Measurements from ENCODE around the gene GTF2IRD1. TPM values are rescaled to one million over a fixed set of nuclear protein-coding genes. Genes with fewer than 3 reads are reported as not detected.
"Not testable (repeated sequence)": the region's sequence is repeated elsewhere in the genome, so short reads cannot be mapped to it uniquely, and the experiment has no call there.

The GTF2IRD1 gene
- total RNA-seq, 1 donor from 2014 or later = 29.2 TPM

DNA sequence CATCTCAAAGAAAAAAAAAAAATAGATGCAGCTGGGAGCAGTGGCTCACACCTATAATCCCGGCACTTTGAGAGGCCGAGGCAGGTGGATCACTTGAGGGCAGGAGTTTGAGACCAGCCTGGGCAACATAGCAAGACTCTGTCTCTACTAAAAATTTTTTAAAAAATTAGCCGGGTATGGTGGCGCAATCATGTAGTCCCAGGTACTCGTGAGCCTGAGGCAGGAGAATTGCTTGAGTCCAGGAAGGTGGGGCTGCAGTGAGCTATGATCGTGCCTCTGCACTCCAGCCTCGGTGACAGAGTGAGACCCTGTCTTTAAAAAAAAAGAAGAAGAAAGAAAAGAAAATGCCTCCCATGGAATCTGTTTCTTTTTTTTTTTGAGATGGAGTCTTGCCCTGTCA is 31.9 kb downstream of the GTF2IRD1 start:
- no peak for DNase-seq (ENCODE audit: low read depth)

DNA sequence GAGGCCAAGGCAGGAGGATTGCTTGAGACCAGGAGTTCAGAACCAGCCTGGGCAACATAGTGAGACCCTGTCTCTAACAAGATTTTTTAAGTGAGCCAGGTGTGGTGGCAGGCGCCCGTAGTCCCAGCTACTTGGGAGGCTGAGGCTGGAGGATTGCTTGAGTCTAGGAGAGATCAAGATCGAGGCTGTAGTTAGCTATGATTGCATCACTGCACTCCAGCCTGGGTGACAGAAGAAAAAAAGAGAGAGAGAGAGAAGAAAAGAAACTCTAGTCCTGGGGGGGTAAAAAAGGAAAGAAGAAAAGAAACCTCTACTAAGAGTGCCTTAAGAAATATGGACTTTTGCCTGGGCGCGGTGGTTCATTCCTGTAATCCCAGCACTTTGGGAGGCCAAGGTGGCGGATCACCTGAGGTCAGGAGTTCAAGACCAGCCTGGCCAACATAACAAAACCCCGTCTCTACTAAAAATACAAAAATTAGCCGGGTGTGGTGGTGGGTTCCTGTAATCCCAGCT is 34.9 kb downstream of the GTF2IRD1 start:
- DNase-seq (ENCODE audit: low read depth) = not testable (repeated sequence)

GRCh38 chr7:74489997-74490945 is 36.6 kb downstream of the GTF2IRD1 start:
- no peak for DNase-seq (ENCODE audit: low read depth)

DNA sequence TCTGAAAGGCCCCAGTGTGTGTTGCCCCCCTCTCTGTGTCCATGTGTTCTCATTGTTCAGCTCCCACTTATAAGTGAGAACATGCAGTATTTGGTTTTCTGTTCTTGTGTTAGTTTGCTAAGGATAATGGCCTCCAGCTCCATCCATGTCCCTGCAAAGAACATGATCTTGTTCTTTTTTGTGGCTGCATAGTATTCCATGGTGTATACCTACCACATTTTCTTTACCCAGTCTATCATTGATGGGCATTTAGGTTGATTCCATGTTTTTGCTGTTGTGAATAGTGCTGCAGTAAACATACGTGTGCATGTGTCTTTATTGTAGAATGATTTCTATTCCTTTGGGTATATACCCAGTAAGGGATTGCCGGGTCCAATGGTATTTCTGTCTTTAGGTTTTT is 37.8 kb downstream of the GTF2IRD1 start:
- DNase-seq (ENCODE audit: low read depth) = not testable (repeated sequence)

- DNase-seq (ENCODE audit: low read depth) = no peak
Observed at GRCh38 chr7:74493295-74493694, 39.6 kb downstream of the GTF2IRD1 start.

- DNase-seq (ENCODE audit: low read depth) = no peak
Observed at GRCh38 chr7:74494076-74494548, 40.4 kb downstream of the GTF2IRD1 start.

GRCh38 chr7:74495112-74496086 is 41.7 kb downstream of the GTF2IRD1 start:
- no peak for DNase-seq (ENCODE audit: low read depth)

DNA sequence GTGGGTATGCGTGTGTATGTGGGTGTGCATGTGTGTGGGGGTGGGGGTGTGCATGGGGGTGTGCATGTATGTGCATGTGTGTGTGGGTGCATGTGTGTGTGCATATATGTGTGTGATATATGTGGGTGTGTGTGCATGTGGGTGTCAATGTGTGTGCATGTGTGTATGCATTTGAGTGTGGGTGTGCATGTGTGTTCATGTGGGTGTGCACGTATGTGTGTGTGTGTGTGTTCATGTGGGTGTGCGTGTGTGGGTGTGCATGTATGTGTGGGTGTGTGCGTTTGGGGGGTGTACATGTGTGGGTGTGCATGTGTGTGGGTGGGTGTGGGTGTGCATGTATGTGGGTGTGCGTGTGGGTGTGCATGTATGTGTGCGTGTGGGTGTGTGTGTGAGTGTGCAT is 42.6 kb downstream of the GTF2IRD1 start:
- no peak for DNase-seq (ENCODE audit: low read depth)

GRCh38 chr7:74496773-74497172 is 43.1 kb downstream of the GTF2IRD1 start:
- DNase-seq (ENCODE audit: low read depth) = not testable (repeated sequence)

DNA sequence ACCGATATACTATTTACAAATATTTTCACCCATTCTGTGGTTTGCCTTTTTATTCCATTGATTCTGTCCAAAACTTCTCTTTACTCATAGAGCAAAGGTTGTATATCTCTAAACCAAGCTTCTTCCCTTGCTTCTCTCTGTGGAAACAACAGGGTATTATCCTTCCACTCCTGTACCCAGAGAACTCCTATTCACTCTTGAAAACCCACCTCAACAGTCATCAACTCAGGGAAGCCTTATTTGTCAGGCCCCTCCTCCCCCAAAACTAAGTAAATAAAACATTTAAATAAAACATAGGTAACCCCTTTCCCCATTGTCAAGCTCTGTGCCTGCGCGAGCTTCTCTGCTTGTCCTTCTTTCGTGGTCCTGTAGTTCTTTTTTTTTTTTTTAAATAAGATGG is 44.6 kb downstream of the GTF2IRD1 start:
- DNase-seq (ENCODE audit: low read depth) = no peak

DNA sequence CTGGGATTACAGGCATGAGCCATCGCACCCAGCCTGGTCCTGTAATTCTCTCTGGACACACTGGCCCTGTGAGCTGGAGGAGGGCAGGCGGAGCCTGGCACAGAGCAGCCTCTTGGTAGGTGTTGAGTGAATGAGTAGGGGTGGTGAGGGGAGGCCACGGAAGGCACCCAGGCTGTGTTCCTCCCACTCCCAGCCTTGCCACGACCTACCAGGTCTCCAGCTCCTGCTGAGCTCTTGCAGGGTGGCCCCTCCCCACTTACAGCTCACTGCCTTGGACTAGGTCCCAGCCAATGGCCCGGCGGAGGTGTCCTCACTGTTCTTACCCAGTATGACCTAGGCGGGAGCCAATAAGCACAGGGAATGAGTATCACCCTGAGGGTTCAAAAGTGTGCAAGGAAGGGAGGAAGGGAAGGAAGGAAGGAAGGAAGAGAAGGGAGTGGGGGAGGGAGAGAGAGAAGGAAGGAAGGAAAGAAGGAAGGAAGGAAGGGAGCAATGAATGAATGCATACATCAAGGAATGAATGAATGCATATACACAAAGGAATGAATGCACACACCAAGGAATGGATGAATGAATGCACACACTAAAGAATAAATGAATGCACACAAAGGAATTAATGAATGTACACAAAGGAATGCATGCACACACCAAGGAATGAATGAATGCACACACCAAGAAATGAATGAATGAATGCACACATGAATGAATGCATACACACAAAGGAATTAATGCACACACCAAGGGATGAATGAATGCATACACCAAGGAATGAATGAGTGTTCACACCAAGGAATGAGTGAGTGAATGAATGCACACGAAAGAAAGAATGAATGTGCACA is 45.5 kb downstream of the GTF2IRD1 start:
- DNase-seq (ENCODE audit: low read depth) = no peak

- no peak for DNase-seq (ENCODE audit: low read depth)
Observed at GRCh38 chr7:74499835-74500388, 46.2 kb downstream of the GTF2IRD1 start.

DNA sequence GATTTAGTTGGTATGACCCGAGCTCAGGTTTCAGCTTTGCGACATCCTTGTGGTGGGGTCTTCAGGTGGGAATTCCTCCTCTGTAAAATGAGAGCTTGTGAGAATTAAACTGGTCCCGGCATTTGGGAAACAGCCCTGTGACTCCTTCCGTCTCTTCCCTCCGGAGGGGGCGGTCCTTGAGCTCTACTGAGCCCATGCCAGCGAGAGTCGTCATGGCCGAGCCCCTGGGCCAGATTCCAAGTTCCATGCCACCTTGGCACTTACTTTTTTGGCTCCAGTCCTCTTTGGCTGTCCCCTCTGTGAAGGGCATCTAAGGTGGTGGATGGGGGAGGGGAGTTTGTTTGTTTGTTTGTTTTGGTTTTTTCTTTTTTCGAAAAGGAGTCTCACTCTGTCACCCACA is 47.6 kb downstream of the GTF2IRD1 start:
- no peak for DNase-seq (ENCODE audit: low read depth)

GRCh38 chr7:74502216-74502891 is 48.6 kb downstream of the GTF2IRD1 start:
- peak; percentile 71 for DNase-seq (ENCODE audit: low read depth)

DNA sequence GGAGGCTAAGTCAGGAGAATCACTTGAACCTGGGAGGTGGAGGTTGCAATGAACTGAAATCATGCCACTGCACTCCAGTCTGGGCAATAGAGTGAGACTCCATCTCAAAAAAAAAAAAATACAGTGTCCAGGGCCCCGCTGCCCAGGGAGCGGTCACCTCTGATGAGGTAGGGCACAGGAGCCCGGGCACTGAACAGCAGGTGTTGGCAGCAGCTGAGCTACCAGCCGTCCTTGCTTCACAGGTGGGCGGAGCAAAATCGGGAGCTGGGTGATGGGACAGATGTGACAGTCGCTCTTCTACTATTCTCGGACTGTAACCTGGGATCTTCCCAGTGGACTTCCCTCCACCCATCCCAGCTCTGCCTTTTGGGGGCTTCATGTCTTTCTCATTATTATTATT is 49.4 kb downstream of the GTF2IRD1 start:
- DNase-seq (ENCODE audit: low read depth) = no peak

- DNase-seq (ENCODE audit: low read depth) = no peak
Observed at GRCh38 chr7:74503943-74504342, 50.2 kb downstream of the GTF2IRD1 start.

GRCh38 chr7:74505471-74506324 is 52.0 kb downstream of the GTF2IRD1 start:
- no peak for DNase-seq (ENCODE audit: low read depth)

- no peak for DNase-seq (ENCODE audit: low read depth)
Observed at GRCh38 chr7:74506325-74506724, 52.6 kb downstream of the GTF2IRD1 start.

All from myocyte (in vitro differentiated cells).